ENCODE data around the gene EVX1.

The EVX1 gene

GRCh38 chr7:27209933-27210440 lies 32.6 kb upstream of the EVX1 start:
- Histone ChIP-seq H3K9ac (ENCODE audit: low read length) (no peak overlapping the region), H3K27ac (ENCODE audit: low read length) (no peak overlapping the region), H3K4me1 (ENCODE audit: control insufficient read depth, low read depth, low read length) (peaks cover 9% of the 10 kb centered on the region), H3K9me3 (ENCODE audit: control insufficient read depth, low read depth, low read length) (no peaks in the 10 kb centered on the region), H3K4me3 (ENCODE audit: low read length) (no peak overlapping the region), H3K27me3 (ENCODE audit: control insufficient read depth, insufficient read depth, low read length) (peaks cover 100% of the 10 kb centered on the region), H3K36me3 (ENCODE audit: control insufficient read depth, low read depth, low read length) (no peaks in the 10 kb centered on the region)

GRCh38 chr7:27210441-27211083 lies 32.0 kb upstream of the EVX1 start:
- H3K4me3 ChIP-seq (ENCODE audit: low read length): no peak overlapping the region

GRCh38 chr7:27211084-27211446 lies 31.5 kb upstream of the EVX1 start:
- H3K27me3 ChIP-seq (ENCODE audit: control insufficient read depth, insufficient read depth, low read length): peaks cover 100% of the 10 kb centered on the region
- H3K9me3 ChIP-seq (ENCODE audit: control insufficient read depth, low read depth, low read length): no peaks in the 10 kb centered on the region
- no peak overlapping the region for H3K9ac ChIP-seq (ENCODE audit: low read length)
- H3K4me1 ChIP-seq (ENCODE audit: control insufficient read depth, low read depth, low read length): peaks cover 9% of the 10 kb centered on the region
- H3K4me3 ChIP-seq (ENCODE audit: low read length): no peak overlapping the region
- H3K36me3 ChIP-seq (ENCODE audit: control insufficient read depth, low read depth, low read length): no peaks in the 10 kb centered on the region
- no peak overlapping the region for H3K27ac ChIP-seq (ENCODE audit: low read length)

More at GRCh38 chr7:27210441-27211083, 32.0 kb upstream of the EVX1 start:
- H3K4me1 ChIP-seq (ENCODE audit: control insufficient read depth, low read depth, low read length): peaks cover 9% of the 10 kb centered on the region
- peaks cover 100% of the 10 kb centered on the region for H3K27me3 ChIP-seq (ENCODE audit: control insufficient read depth, insufficient read depth, low read length)
- H3K9ac ChIP-seq (ENCODE audit: low read length): no peak overlapping the region
- no peak overlapping the region for H3K27ac ChIP-seq (ENCODE audit: low read length)
- H3K9me3 ChIP-seq (ENCODE audit: control insufficient read depth, low read depth, low read length): no peaks in the 10 kb centered on the region
- no peaks in the 10 kb centered on the region for H3K36me3 ChIP-seq (ENCODE audit: control insufficient read depth, low read depth, low read length)

- Histone ChIP-seq H3K9ac (ENCODE audit: low read length) (no peak overlapping the region), H3K36me3 (ENCODE audit: control insufficient read depth, low read depth, low read length) (no peaks in the 10 kb centered on the region), H3K27me3 (ENCODE audit: control insufficient read depth, insufficient read depth, low read length) (peaks cover 100% of the 10 kb centered on the region), H3K4me3 (ENCODE audit: low read length) (no peak overlapping the region), H3K9me3 (ENCODE audit: control insufficient read depth, low read depth, low read length) (no peaks in the 10 kb centered on the region), H3K27ac (ENCODE audit: low read length) (no peak overlapping the region), H3K4me1 (ENCODE audit: control insufficient read depth, low read depth, low read length) (peaks cover 9% of the 10 kb centered on the region)
These were observed 30.8 kb upstream of the EVX1 start for GRCh38 chr7:27211764-27212204.

GRCh38 chr7:27212497-27213432 lies 29.8 kb upstream of the EVX1 start:
- no peaks in the 10 kb centered on the region for H3K36me3 ChIP-seq (ENCODE audit: control insufficient read depth, low read depth, low read length)
- no peak overlapping the region for H3K27ac ChIP-seq (ENCODE audit: low read length)
- H3K9ac ChIP-seq (ENCODE audit: low read length): no peak overlapping the region
- H3K9me3 ChIP-seq (ENCODE audit: control insufficient read depth, low read depth, low read length): no peaks in the 10 kb centered on the region
- peaks cover 9% of the 10 kb centered on the region for H3K4me1 ChIP-seq (ENCODE audit: control insufficient read depth, low read depth, low read length)
- H3K4me3 ChIP-seq (ENCODE audit: low read length): no peak overlapping the region
- peaks cover 100% of the 10 kb centered on the region for H3K27me3 ChIP-seq (ENCODE audit: control insufficient read depth, insufficient read depth, low read length)

GRCh38 chr7:27213433-27214238 lies 29.0 kb upstream of the EVX1 start:
- Histone ChIP-seq H3K27ac (ENCODE audit: low read length) (no peak overlapping the region), H3K9me3 (ENCODE audit: control insufficient read depth, low read depth, low read length) (no peaks in the 10 kb centered on the region), H3K27me3 (ENCODE audit: control insufficient read depth, insufficient read depth, low read length) (peaks cover 100% of the 10 kb centered on the region), H3K4me1 (ENCODE audit: control insufficient read depth, low read depth, low read length) (peaks cover 9% of the 10 kb centered on the region), H3K36me3 (ENCODE audit: control insufficient read depth, low read depth, low read length) (no peaks in the 10 kb centered on the region), H3K4me3 (ENCODE audit: low read length) (no peak overlapping the region), H3K9ac (ENCODE audit: low read length) (no peak overlapping the region)

GRCh38 chr7:27214239-27214950 lies 28.2 kb upstream of the EVX1 start:
- no peak overlapping the region for H3K9ac ChIP-seq (ENCODE audit: low read length)
- no peaks in the 10 kb centered on the region for H3K9me3 ChIP-seq (ENCODE audit: control insufficient read depth, low read depth, low read length)
- H3K27ac ChIP-seq (ENCODE audit: low read length): no peak overlapping the region
- peaks cover 100% of the 10 kb centered on the region for H3K27me3 ChIP-seq (ENCODE audit: control insufficient read depth, insufficient read depth, low read length)
- H3K4me1 ChIP-seq (ENCODE audit: control insufficient read depth, low read depth, low read length): peaks cover 9% of the 10 kb centered on the region
- H3K4me3 ChIP-seq (ENCODE audit: low read length): no peak overlapping the region
- no peaks in the 10 kb centered on the region for H3K36me3 ChIP-seq (ENCODE audit: control insufficient read depth, low read depth, low read length)

GRCh38 chr7:27215356-27215755 lies 27.2 kb upstream of the EVX1 start:
- H3K27ac ChIP-seq (ENCODE audit: low read length): no peak overlapping the region
- no peak overlapping the region for H3K4me3 ChIP-seq (ENCODE audit: low read length)
- H3K27me3 ChIP-seq (ENCODE audit: control insufficient read depth, insufficient read depth, low read length): peaks cover 100% of the 10 kb centered on the region
- peaks cover 9% of the 10 kb centered on the region for H3K4me1 ChIP-seq (ENCODE audit: control insufficient read depth, low read depth, low read length)
- no peaks in the 10 kb centered on the region for H3K36me3 ChIP-seq (ENCODE audit: control insufficient read depth, low read depth, low read length)
- H3K9ac ChIP-seq (ENCODE audit: low read length): no peak overlapping the region
- H3K9me3 ChIP-seq (ENCODE audit: control insufficient read depth, low read depth, low read length): no peaks in the 10 kb centered on the region

GRCh38 chr7:27217951-27218350 lies 24.7 kb upstream of the EVX1 start:
- Histone ChIP-seq H3K9ac (ENCODE audit: low read length) (no peak overlapping the region), H3K4me3 (ENCODE audit: low read length) (no peak overlapping the region), H3K27me3 (ENCODE audit: control insufficient read depth, insufficient read depth, low read length) (peaks cover 100% of the 10 kb centered on the region), H3K4me1 (ENCODE audit: control insufficient read depth, low read depth, low read length) (peaks cover 11% of the 10 kb centered on the region), H3K27ac (ENCODE audit: low read length) (no peak overlapping the region), H3K36me3 (ENCODE audit: control insufficient read depth, low read depth, low read length) (no peaks in the 10 kb centered on the region), H3K9me3 (ENCODE audit: control insufficient read depth, low read depth, low read length) (no peaks in the 10 kb centered on the region)

- no peaks in the 10 kb centered on the region for H3K36me3 ChIP-seq (ENCODE audit: control insufficient read depth, low read depth, low read length)
- H3K4me1 ChIP-seq (ENCODE audit: control insufficient read depth, low read depth, low read length): peaks cover 10% of the 10 kb centered on the region
- peaks cover 100% of the 10 kb centered on the region for H3K27me3 ChIP-seq (ENCODE audit: control insufficient read depth, insufficient read depth, low read length)
- H3K9me3 ChIP-seq (ENCODE audit: control insufficient read depth, low read depth, low read length): no peaks in the 10 kb centered on the region
- no peak overlapping the region for H3K4me3 ChIP-seq (ENCODE audit: low read length)
- no peak overlapping the region for H3K27ac ChIP-seq (ENCODE audit: low read length)
- no peak overlapping the region for H3K9ac ChIP-seq (ENCODE audit: low read length)
These were observed 22.8 kb upstream of the EVX1 start for GRCh38 chr7:27219821-27220220.
